Stimulated activated CD4-positive, alpha-beta T cell treated with anti-CD3 and anti-CD28 coated beads, Interleukin-4, amount 100 ng/mL, for 1 hour (primary cell): ENCODE measurements around the gene PLEKHB1.

Experiments
- DNase-seq: peaks from one replicate; pipeline ENCODE4 v3.0.0-alpha.2; 2020

PLEKHB1 gene

GRCh38 chr11:73693899-73694525 lies 47.6 kb downstream of the PLEKHB1 start:
- DNase-seq, result no peak

- no peak for DNase-seq
These were observed 58.7 kb downstream of the PLEKHB1 start for GRCh38 chr11:73705053-73705452.

- DNase-seq, result no peak
These were observed 64.6 kb downstream of the PLEKHB1 start for GRCh38 chr11:73710964-73711363.
